Cardiac fibroblast (primary cell): ENCODE results near the gene HDHD3.
A peak's percentile ranks its signal among the peaks of the same experiment; 100 is the strongest.
"Not testable (repeated sequence)": the region's sequence is repeated elsewhere in the genome, so short reads cannot be mapped to it uniquely, and the experiment has no call there.

Experiments
- DNase-seq, 2 donors: peaks; one replicate each; pipeline versions ENCODE4 v3.0.0 to v3.0.0-alpha.2; 2010; ENCODE audit warnings: low read depth in 2 of 2
- H3K4me3 ChIP-seq, 2 donors: replicated peaks in 1 of 2; 1 replicate in 1 of 2; 2 replicates in 1 of 2; pipeline ENCODE4 v1.5.1; 2011; ENCODE audit warnings: low read depth in 2 of 2, low read length in 2 of 2, mild to moderate bottlenecking in 2 of 2, moderate library complexity in 1 of 2
- TF ChIP-seq, protein P1 (sequence below): IDR thresholded peaks from one replicate; pipeline ENCODE4 v1.5.1; 2011; ENCODE audit warnings: low read depth, mild to moderate bottlenecking, low read length, inconsistent platforms

Gene HDHD3

GRCh38 chr9:113409883-113410206, 33.1 kb upstream of the HDHD3 start:
- peak in 1 of 2 donors; percentile 13 for DNase-seq
- TF ChIP-seq, protein P1, sequence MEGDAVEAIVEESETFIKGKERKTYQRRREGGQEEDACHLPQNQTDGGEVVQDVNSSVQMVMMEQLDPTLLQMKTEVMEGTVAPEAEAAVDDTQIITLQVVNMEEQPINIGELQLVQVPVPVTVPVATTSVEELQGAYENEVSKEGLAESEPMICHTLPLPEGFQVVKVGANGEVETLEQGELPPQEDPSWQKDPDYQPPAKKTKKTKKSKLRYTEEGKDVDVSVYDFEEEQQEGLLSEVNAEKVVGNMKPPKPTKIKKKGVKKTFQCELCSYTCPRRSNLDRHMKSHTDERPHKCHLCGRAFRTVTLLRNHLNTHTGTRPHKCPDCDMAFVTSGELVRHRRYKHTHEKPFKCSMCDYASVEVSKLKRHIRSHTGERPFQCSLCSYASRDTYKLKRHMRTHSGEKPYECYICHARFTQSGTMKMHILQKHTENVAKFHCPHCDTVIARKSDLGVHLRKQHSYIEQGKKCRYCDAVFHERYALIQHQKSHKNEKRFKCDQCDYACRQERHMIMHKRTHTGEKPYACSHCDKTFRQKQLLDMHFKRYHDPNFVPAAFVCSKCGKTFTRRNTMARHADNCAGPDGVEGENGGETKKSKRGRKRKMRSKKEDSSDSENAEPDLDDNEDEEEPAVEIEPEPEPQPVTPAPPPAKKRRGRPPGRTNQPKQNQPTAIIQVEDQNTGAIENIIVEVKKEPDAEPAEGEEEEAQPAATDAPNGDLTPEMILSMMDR, result no peak
- peak overlapping the region; percentile 87 to 96 for H3K4me3 ChIP-seq

GRCh38 chr9:113409481-113409880, 32.7 kb upstream of the HDHD3 start:
- peak overlapping the region; percentile 87 to 96 for H3K4me3 ChIP-seq
- DNase-seq, result no peak
- TF ChIP-seq, protein P1, result no peak

DNA sequence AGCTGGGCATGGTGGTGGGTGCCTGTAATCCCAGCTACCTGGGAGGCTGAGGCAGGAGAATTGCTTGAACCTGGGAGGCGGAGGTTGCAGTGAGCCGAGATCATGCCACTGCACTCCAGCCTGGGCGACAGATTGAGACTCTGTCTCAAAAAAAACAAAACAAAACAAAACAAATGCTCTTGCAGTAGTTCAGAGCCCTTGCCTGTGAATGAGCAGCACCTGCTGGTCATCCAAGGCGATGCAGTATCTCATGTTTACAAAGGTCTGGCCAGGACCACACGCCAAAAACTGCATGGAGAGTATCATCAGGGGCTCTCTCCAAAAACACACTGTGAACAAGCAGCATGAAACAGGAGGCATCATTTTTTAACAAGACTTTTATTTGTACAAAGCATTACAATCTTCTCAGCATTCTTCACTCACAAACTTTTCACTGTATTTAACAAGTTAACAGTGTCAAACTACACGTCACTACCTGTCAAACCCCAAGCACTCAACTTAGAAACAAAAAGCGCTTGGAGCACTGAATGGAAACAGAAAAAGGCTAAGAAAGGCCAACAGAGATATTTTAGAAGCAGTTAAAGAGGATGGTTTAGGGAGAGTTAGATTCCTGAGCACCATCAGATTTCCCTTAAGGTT, 30.2 kb upstream of the HDHD3 start:
- TF ChIP-seq, protein P1, result peak; percentile 85

GRCh38 chr9:113406353-113406752, 29.6 kb upstream of the HDHD3 start:
- DNase-seq, H3K4me3 ChIP-seq: not testable (repeated sequence)

More for the DNA sequence above, 30.2 kb upstream of the HDHD3 start:
- not testable (repeated sequence) for H3K4me3 ChIP-seq
- DNase-seq, result peak; percentile 83 to 88

GRCh38 chr9:113403646-113404045, 26.9 kb upstream of the HDHD3 start:
- peak; percentile 9 to 40 for DNase-seq
- H3K4me3 ChIP-seq, result no peak overlapping the region
- TF ChIP-seq, protein P1, result no peak

GRCh38 chr9:113401027-113401792, 24.4 kb upstream of the HDHD3 start, which contains the start of gene ALAD:
TSS of gene ALAD (minus strand) at chr9:113401284. CDS start at chr9:113393559, 7,725 bp downstream.
- TF ChIP-seq, protein P1, result peak; percentile 91
- H3K4me3 ChIP-seq, result peak within 1 kb of the TSS; percentile 93
- DNase-seq, result peak; percentile 98 to 99

GRCh38 chr9:113399646-113400200, 22.9 kb upstream of the HDHD3 start:
- no peak for DNase-seq
- TF ChIP-seq, protein P1, result no peak
- H3K4me3 ChIP-seq, result peak overlapping the region in 1 of 2 donors; percentile 93
